Osteocyte (in vitro differentiated cells): Measurements from ENCODE around the gene EPHA2. TPM values are rescaled to one million over a fixed set of nuclear protein-coding genes. Genes with fewer than 3 reads are reported as not detected.

Experiments
- DNase-seq: peaks from one replicate; pipeline ENCODE4 v3.0.0; 2021; ENCODE audit warnings: mixed read lengths; ENCODE audit not compliant: unreplicated experiment; ENCODE audit errors: extremely low spot score
- H3K27ac Mint-ChIP-seq: one replicate; pipeline ENCODE4 v1.8.0; 2021; ENCODE audit warnings: mild to moderate bottlenecking, mixed read lengths; ENCODE audit not compliant: unreplicated experiment
- H3K27me3 Mint-ChIP-seq: one replicate; pipeline ENCODE4 v1.8.0; 2021; ENCODE audit warnings: mixed read lengths; ENCODE audit not compliant: unreplicated experiment
- H3K36me3 Mint-ChIP-seq: one replicate; pipeline ENCODE4 v1.8.0; 2021; ENCODE audit warnings: mixed read lengths; ENCODE audit not compliant: unreplicated experiment
- H3K4me1 Mint-ChIP-seq: one replicate; pipeline ENCODE4 v1.8.0; 2021; ENCODE audit warnings: mixed read lengths; ENCODE audit not compliant: unreplicated experiment
- H3K4me3 Mint-ChIP-seq: one replicate; pipeline ENCODE4 v1.8.0; 2021; ENCODE audit warnings: mild to moderate bottlenecking, moderate library complexity, mixed read lengths; ENCODE audit not compliant: unreplicated experiment
- H3K9me3 Mint-ChIP-seq: one replicate; pipeline ENCODE4 v1.8.0; 2021; ENCODE audit warnings: mixed read lengths; ENCODE audit not compliant: unreplicated experiment
- CTCF ChIP-seq: fragments of 200-600 bp; sonication (generic); IDR thresholded peaks from 2 replicates; pipeline ENCODE4 v1.5.0; 2021; ENCODE audit warnings: antibody characterized with exemption, mild to moderate bottlenecking, moderate library complexity
- total RNA-seq: library from RNA; stranded (reverse); gene quantifications from 2 replicates; pipeline ENCODE4 v1.2.1, GENCODE V29; 2021

EPHA2 gene
- total RNA-seq, 1 donor from 2014 or later, result 152 TPM

GRCh38 chr1:16085522-16085921 lies 70.3 kb downstream of the EPHA2 start:
- Mint-ChIP-seq H3K4me1 (peaks cover 22% of the 10 kb centered on the region), H3K27ac (peak overlapping the region; percentile 57), H3K27me3 (no peaks in the 10 kb centered on the region), H3K9me3 (no peaks in the 10 kb centered on the region), H3K4me3 (no peak overlapping the region), H3K36me3 (no peaks in the 10 kb centered on the region)
- DNase-seq, result no peak
- TF ChIP-seq CTCF, result no peak

GRCh38 chr1:16083486-16083885 lies 72.4 kb downstream of the EPHA2 start:
- Mint-ChIP-seq H3K4me3 (no peak overlapping the region), H3K27me3 (no peaks in the 10 kb centered on the region), H3K27ac (no peak overlapping the region), H3K36me3 (no peaks in the 10 kb centered on the region), H3K4me1 (peaks cover 22% of the 10 kb centered on the region), H3K9me3 (no peaks in the 10 kb centered on the region)
- TF ChIP-seq CTCF, result no peak
- no peak for DNase-seq

- Mint-ChIP-seq H3K4me1 (peaks cover 22% of the 10 kb centered on the region), H3K9me3 (no peaks in the 10 kb centered on the region), H3K4me3 (no peak overlapping the region), H3K27me3 (no peaks in the 10 kb centered on the region), H3K27ac (no peak overlapping the region), H3K36me3 (no peaks in the 10 kb centered on the region)
- peak; percentile 91 for DNase-seq
- peak; percentile 89 for TF ChIP-seq CTCF
Measured at GRCh38 chr1:16082283-16083038, 73.4 kb downstream of the EPHA2 start.

- no peak overlapping the region for H3K4me3 Mint-ChIP-seq
- peaks cover 30% of the 10 kb centered on the region for H3K4me1 Mint-ChIP-seq
- H3K9me3 Mint-ChIP-seq, result no peaks in the 10 kb centered on the region
- TF ChIP-seq CTCF, result no peak
- no peak overlapping the region for H3K27ac Mint-ChIP-seq
- no peaks in the 10 kb centered on the region for H3K27me3 Mint-ChIP-seq
- no peak for DNase-seq
- H3K36me3 Mint-ChIP-seq, result no peaks in the 10 kb centered on the region
Measured at GRCh38 chr1:16081636-16082035, 74.2 kb downstream of the EPHA2 start.

GRCh38 chr1:16080422-16081150 lies 75.3 kb downstream of the EPHA2 start:
- no peak overlapping the region for H3K4me3 Mint-ChIP-seq
- H3K4me1 Mint-ChIP-seq, result peaks cover 34% of the 10 kb centered on the region
- H3K9me3 Mint-ChIP-seq, result no peaks in the 10 kb centered on the region

More at GRCh38 chr1:16080422-16081150, 75.3 kb downstream of the EPHA2 start:
- Mint-ChIP-seq H3K27me3 (no peaks in the 10 kb centered on the region), H3K36me3 (no peaks in the 10 kb centered on the region), H3K27ac (no peak overlapping the region)
- TF ChIP-seq CTCF, result no peak
- DNase-seq, result no peak
